ENCODE measurements around the gene ANKRD9. TPM values are rescaled to one million over a fixed set of nuclear protein-coding genes. Genes with fewer than 3 reads are reported as not detected.

ANKRD9 gene
- total and polyA plus RNA-seq, 2 of the 13 experiments (the other 11 are each of a cell fraction or from before 2014, with no cell fraction given): 10.0 to 15.0 TPM

DNA sequence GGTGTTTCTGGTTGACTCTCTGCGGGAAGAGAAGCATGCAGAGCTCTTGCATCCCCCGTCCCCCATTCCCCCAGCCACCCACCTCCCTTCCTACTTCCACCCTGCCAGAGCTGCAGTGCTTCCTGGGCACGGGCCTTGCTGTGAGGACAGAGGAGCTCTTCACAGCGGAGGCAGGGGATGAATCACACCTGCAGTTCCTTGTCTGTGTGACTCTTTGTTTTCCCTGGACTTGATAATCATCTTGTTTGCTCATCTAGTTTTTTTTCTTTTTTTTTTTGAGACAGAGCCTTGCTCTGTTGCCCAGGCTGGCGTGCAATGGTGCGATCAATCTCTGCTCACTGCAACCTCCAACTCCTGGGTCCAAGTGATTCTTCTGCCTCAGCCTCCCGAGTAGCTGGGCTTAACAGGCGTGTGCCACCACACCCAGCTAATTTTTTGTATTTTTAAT lies 27.8 kb downstream of the ANKRD9 start (continued):
- TF ChIP-seq ZMYM2 (CRISPR knock-in tag; IDR thresholded peaks at IDR 0.05): peak; percentile 91
- TF ChIP-seq MEF2D (CRISPR knock-in tag; IDR thresholded peaks at IDR 0.05): no peak
- TF ChIP-seq ZFX (CRISPR knock-in tag; IDR thresholded peaks at IDR 0.05; ENCODE audit: low read depth): 0 out of 2 replicates have a peak, but pooled peaks have one; percentile 12
- no peak for TF ChIP-seq KDM3A (CRISPR knock-in tag; IDR thresholded peaks at IDR 0.05; ENCODE audit: low read depth)
- no peak for TF ChIP-seq DMAP1 (CRISPR knock-in tag; IDR thresholded peaks at IDR 0.05)
- no peak for TF ChIP-seq RFXANK (CRISPR knock-in tag; IDR thresholded peaks at IDR 0.05)
- TF ChIP-seq, protein P1, sequence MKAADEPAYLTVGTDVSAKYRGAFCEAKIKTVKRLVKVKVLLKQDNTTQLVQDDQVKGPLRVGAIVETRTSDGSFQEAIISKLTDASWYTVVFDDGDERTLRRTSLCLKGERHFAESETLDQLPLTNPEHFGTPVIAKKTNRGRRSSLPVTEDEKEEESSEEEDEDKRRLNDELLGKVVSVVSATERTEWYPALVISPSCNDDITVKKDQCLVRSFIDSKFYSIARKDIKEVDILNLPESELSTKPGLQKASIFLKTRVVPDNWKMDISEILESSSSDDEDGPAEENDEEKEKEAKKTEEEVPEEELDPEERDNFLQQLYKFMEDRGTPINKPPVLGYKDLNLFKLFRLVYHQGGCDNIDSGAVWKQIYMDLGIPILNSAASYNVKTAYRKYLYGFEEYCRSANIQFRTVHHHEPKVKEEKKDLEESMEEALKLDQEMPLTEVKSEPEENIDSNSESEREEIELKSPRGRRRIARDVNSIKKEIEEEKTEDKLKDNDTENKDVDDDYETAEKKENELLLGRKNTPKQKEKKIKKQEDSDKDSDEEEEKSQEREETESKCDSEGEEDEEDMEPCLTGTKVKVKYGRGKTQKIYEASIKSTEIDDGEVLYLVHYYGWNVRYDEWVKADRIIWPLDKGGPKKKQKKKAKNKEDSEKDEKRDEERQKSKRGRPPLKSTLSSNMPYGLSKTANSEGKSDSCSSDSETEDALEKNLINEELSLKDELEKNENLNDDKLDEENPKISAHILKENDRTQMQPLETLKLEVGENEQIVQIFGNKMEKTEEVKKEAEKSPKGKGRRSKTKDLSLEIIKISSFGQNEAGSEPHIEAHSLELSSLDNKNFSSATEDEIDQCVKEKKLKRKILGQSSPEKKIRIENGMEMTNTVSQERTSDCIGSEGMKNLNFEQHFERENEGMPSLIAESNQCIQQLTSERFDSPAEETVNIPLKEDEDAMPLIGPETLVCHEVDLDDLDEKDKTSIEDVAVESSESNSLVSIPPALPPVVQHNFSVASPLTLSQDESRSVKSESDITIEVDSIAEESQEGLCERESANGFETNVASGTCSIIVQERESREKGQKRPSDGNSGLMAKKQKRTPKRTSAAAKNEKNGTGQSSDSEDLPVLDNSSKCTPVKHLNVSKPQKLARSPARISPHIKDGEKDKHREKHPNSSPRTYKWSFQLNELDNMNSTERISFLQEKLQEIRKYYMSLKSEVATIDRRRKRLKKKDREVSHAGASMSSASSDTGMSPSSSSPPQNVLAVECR (CRISPR knock-in tag; IDR thresholded peaks at IDR 0.05; ENCODE audit: borderline replicate concordance): no peak
- TF ChIP-seq SALL1 (CRISPR knock-in tag; IDR thresholded peaks at IDR 0.05): peak; percentile 47
- TF ChIP-seq ZNF841 (CRISPR knock-in tag; IDR thresholded peaks at IDR 0.05; ENCODE audit: borderline replicate concordance): no peak
- TF ChIP-seq HOXA3 (CRISPR knock-in tag; IDR thresholded peaks at IDR 0.05): 0 out of 2 replicates have a peak, but pooled peaks have one; percentile 25
- TF ChIP-seq, protein P2, sequence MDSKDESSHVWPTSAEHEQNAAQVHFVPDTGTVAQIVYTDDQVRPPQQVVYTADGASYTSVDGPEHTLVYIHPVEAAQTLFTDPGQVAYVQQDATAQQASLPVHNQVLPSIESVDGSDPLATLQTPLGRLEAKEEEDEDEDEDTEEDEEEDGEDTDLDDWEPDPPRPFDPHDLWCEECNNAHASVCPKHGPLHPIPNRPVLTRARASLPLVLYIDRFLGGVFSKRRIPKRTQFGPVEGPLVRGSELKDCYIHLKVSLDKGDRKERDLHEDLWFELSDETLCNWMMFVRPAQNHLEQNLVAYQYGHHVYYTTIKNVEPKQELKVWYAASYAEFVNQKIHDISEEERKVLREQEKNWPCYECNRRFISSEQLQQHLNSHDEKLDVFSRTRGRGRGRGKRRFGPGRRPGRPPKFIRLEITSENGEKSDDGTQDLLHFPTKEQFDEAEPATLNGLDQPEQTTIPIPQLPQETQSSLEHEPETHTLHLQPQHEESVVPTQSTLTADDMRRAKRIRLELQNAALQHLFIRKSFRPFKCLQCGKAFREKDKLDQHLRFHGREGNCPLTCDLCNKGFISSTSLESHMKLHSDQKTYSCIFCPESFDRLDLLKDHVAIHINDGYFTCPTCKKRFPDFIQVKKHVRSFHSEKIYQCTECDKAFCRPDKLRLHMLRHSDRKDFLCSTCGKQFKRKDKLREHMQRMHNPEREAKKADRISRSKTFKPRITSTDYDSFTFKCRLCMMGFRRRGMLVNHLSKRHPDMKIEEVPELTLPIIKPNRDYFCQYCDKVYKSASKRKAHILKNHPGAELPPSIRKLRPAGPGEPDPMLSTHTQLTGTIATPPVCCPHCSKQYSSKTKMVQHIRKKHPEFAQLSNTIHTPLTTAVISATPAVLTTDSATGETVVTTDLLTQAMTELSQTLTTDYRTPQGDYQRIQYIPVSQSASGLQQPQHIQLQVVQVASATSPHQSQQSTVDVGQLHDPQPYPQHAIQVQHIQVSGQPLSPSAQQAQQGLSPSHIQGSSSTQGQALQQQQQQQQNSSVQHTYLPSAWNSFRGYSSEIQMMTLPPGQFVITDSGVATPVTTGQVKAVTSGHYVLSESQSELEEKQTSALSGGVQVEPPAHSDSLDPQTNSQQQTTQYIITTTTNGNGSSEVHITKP (CRISPR knock-in tag; IDR thresholded peaks at IDR 0.05; ENCODE audit: low read depth): no peak
- TF ChIP-seq, protein P3, sequence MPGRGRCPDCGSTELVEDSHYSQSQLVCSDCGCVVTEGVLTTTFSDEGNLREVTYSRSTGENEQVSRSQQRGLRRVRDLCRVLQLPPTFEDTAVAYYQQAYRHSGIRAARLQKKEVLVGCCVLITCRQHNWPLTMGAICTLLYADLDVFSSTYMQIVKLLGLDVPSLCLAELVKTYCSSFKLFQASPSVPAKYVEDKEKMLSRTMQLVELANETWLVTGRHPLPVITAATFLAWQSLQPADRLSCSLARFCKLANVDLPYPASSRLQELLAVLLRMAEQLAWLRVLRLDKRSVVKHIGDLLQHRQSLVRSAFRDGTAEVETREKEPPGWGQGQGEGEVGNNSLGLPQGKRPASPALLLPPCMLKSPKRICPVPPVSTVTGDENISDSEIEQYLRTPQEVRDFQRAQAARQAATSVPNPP (CRISPR knock-in tag; IDR thresholded peaks at IDR 0.05): no peak
- no peak for TF ChIP-seq ZNF660 (CRISPR knock-in tag; IDR thresholded peaks at IDR 0.05; ENCODE audit: borderline replicate concordance, low read depth)
- TF ChIP-seq NFATC3 (CRISPR knock-in tag; IDR thresholded peaks at IDR 0.05): no peak
- TF ChIP-seq, protein P4, sequence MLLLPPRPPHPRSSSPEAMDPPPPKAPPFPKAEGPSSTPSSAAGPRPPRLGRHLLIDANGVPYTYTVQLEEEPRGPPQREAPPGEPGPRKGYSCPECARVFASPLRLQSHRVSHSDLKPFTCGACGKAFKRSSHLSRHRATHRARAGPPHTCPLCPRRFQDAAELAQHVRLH (CRISPR knock-in tag; IDR thresholded peaks at IDR 0.05; ENCODE audit: borderline replicate concordance, low read depth): no peak
- no peak for TF ChIP-seq ZNF781 (CRISPR knock-in tag; IDR thresholded peaks at IDR 0.05; ENCODE audit: borderline replicate concordance, not compliant biosample characterization)
- TF ChIP-seq ZFP36L1 (CRISPR knock-in tag; IDR thresholded peaks at IDR 0.05): no peak
- TF ChIP-seq BCL6 (CRISPR knock-in tag; IDR thresholded peaks at IDR 0.05): peak; percentile 42
- no peak for TF ChIP-seq SRF (IDR thresholded peaks at IDR 0.05; ENCODE audit: low read depth, low read length)
- TF ChIP-seq, protein P5, sequence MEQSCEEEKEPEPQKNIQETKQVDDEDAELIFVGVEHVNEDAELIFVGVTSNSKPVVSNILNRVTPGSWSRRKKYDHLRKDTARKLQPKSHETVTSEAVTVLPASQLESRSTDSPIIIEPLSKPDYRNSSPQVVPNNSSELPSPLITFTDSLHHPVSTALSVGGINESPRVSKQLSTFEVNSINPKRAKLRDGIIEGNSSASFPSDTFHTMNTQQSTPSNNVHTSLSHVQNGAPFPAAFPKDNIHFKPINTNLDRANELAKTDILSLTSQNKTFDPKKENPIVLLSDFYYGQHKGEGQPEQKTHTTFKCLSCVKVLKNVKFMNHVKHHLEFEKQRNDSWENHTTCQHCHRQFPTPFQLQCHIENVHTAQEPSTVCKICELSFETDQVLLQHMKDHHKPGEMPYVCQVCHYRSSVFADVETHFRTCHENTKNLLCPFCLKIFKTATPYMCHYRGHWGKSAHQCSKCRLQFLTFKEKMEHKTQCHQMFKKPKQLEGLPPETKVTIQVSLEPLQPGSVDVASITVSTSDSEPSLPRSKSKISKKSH (CRISPR knock-in tag; IDR thresholded peaks at IDR 0.05; ENCODE audit: borderline replicate concordance): no peak
